GM23248 (cell line): Measurements from ENCODE around the gene DCTN4.

ENCODE experiments used
- EZH2 ChIP-seq: fragments of 200-600 bp; sonication (generic); IDR thresholded peaks from 2 replicates; pipeline ENCODE4 v1.6.1; 2018; ENCODE audit warnings: antibody characterized with exemption, mild to moderate bottlenecking; ENCODE audit not compliant: insufficient read depth, poor library complexity, severe bottlenecking
- EZH2phosphoT487 ChIP-seq: fragments of 200-600 bp; sonication (generic); IDR thresholded peaks from 2 replicates; pipeline ENCODE4 v1.6.1; 2018; ENCODE audit warnings: antibody characterized with exemption, moderate library complexity, mild to moderate bottlenecking, low read depth; ENCODE audit not compliant: insufficient read depth

DNA sequence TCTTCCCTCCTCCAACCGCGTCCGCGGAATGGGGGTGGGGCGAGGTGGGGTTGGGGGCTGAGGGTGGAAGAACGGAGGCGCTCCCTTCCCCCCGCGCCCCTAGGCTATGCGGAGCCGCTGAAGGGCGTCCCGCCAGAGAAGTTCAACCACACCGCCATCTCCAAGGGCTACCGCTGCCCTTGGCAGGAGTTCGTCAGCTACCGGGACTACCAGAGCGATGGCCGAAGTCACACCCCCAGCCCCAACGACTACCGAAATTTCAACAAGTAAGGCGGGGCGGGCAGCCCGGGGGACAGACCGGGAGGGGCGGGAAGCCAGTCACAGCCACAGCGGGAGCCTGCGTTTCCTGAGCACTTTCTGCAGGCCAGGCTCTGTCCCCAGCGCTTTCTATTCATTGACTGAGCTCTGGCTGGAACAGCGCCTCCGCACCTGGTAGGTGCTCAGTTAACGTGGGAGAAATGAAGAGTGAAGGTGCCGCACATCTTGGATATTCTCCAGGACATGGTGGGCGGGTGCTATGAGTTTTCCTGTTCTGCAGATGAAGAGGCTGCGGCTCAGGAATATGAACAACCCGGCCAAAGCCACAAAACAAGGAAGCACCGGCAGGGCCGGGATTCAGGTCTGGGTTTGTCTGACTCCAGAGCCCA, 86.5 kb downstream of the DCTN4 start:
- TF ChIP-seq EZH2 (no peak), EZH2phosphoT487 (no peak)
